Retinal pigment epithelial cell (primary cell): Measurements from ENCODE around the gene SEPTIN7.
"Not testable (repeated sequence)": the region's sequence is repeated elsewhere in the genome, so short reads cannot be mapped to it uniquely, and the experiment has no call there.

Experiments used
- DNase-seq: peaks from one replicate; pipeline ENCODE4 v3.0.0-alpha.2; 2010; ENCODE audit warnings: low read depth
- H3K4me3 ChIP-seq: 2 replicates; pipeline ENCODE4 v1.5.1; 2011; ENCODE audit warnings: mild to moderate bottlenecking, low read length, control low read depth, moderate library complexity
- TF ChIP-seq, protein P1 (sequence below): conservative IDR thresholded peaks from 2 replicates; pipeline ENCODE4 v1.5.1; 2011; ENCODE audit warnings: low read depth, low read length, control low read depth, inconsistent platforms

Gene SEPTIN7

DNA sequence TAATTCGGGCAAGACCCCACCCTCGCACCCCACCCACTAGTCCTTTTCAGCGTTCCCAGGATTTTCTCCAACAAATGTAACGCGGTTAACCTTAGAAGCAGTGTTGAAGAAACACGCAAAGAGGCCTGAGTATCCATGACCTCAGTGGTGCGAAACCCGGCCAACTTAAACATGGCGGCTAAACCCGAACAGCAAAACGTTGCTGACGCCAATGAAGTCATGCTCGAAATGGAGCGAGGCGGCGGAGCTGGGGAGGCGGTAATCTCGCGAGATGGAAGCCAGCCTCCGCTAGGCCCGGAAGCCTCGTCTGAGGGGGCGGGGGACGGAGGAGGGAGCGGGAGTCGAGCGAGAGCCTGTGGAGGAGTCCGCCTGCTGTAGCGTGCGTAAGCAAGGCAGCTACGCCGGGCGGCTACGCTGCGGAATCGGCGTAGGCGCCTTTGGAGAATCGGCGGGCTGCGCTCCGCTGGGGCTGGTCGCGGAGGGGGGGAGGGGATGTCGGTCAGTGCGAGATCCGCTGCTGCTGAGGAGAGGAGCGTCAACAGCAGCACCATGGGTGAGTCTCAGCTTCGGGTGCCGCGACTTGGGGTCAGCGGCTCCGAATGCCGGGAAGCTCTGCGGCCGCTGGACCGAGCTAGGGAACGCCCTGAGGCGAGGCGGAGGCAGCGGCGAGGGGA, at the start of gene SEPTIN7:
TSS of gene SEPTIN7 (plus strand) at position 340 of the 674 bp plus-strand sequence. CDS start at position 493, 153 bp downstream.
- peak; percentile 94 for DNase-seq
- H3K4me3 ChIP-seq: peak within 1 kb of the TSS; percentile 88
- TF ChIP-seq, protein P1, sequence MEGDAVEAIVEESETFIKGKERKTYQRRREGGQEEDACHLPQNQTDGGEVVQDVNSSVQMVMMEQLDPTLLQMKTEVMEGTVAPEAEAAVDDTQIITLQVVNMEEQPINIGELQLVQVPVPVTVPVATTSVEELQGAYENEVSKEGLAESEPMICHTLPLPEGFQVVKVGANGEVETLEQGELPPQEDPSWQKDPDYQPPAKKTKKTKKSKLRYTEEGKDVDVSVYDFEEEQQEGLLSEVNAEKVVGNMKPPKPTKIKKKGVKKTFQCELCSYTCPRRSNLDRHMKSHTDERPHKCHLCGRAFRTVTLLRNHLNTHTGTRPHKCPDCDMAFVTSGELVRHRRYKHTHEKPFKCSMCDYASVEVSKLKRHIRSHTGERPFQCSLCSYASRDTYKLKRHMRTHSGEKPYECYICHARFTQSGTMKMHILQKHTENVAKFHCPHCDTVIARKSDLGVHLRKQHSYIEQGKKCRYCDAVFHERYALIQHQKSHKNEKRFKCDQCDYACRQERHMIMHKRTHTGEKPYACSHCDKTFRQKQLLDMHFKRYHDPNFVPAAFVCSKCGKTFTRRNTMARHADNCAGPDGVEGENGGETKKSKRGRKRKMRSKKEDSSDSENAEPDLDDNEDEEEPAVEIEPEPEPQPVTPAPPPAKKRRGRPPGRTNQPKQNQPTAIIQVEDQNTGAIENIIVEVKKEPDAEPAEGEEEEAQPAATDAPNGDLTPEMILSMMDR: no peak

DNA sequence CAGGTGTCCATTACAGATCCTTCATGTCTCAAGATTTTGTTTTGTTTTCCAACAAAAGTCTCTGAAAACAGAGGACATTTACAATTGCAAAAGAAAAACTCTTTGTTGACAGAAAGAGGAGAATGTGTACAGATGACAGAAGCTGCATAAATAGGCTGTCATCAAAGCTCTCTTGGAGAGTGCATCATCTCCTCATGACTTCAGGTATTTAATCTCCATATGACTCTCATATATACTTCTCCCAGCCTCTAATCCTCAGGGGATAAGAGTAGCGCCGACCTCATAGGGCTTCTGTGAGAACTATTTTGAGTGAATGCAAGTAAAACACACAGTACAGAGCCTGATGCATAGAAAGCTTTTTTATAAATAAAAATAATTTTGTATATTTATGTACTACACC, 48.1 kb upstream of the SEPTIN7 start:
- DNase-seq: no peak
- no peak overlapping the region for H3K4me3 ChIP-seq
- TF ChIP-seq, protein P1: no peak

DNA sequence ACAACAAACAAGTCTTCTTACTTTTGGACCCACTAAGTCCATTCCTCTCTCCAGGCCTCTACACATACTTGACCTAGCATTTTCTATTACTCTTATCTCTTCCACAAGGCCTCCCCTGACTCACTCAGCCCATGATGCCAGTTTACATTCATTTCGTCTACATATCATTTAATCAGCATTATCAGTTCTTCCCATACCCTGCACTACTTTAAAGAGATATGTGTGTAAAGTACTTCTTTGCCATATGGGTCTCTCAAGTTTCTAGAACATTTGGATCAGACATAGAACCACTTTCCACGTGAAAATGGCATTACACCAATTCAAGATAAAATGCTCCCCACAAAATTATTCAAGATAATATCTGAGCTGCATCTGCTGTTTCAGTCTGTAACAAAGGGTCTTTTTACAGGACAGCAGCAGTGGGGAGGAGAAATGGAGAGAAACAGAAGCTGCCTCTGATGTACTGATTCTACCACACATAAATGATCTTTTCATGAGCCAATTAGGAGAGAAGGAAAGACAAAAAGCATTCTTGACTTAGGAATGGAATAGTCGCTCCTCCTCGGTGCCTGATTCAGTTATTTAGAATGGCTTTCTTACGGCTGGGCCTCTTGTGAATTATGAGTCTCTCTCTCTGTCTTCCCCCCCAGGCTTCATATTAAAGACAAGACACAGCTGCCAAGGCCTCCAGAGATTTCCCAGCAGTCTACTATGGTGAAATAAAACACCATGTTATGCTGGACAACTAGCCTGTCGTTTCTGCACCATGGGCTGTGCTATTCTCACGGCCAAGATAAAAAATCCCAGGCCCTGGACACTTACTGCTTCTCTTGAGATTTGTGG, 46.9 kb upstream of the SEPTIN7 start:
- TF ChIP-seq, protein P1: no peak
- DNase-seq: no peak
- H3K4me3 ChIP-seq: no peak overlapping the region

DNA sequence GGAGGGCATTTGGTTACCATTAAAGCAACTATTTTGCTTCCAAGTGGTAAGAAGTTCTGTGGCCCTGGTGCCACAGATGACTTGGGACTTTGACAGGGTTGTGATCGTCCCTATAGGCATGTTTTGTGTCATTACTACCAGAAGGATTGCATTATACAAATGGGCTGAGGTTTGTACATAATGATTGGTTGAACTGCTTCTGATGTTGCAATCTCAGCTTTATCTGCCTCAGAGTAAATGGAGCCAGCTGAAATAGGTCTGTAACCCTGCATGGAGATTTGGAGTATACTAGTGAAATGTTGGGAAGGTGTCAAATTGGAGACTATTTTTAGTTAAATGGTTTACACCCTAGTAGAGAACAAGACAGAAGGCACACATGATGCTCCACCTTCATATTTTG, 46.1 kb upstream of the SEPTIN7 start:
- TF ChIP-seq, protein P1: no peak
- H3K4me3 ChIP-seq: no peak overlapping the region
- DNase-seq: no peak

DNA sequence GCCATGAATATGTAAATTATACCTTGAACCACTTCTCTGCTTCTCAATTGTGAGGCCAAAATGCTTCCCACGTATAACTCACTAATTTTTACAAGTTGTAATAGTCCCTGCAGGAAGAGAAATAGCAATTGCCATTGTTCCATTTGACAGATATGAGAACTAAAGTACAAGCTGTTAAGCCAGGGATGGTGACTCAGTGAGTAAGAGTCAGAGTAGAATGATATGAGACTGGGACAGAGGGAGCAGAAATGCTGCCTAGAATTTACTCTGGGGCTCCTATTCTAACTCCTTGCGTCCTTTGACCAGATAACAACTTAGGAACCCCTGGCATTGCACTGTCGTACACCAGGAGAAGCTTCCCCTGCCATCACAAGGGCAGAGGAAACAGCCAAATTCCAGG, 45.1 kb upstream of the SEPTIN7 start:
- no peak for DNase-seq
- TF ChIP-seq, protein P1: no peak
- no peak overlapping the region for H3K4me3 ChIP-seq

DNA sequence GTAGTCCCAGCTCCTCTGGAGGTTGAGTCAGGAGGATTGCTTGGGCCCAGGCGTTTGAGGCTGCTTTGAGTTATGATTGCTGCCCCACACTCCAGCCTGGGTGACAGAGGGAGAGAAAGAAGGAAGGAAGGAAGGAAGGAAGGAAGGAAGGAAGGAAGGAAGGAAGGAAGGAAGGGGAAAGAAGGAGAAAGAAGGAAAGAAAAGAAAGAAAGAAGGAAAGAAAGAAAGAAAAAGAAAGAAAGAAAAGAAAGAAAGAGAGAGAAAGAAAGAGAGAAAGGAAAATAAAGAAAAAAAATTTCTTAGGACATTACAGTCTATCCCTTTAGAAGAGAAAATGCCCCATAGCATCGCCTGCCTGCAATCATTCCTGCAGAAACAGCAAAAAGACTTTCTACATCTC, 44.4 kb upstream of the SEPTIN7 start:
- not testable (repeated sequence) for DNase-seq, H3K4me3 ChIP-seq

DNA sequence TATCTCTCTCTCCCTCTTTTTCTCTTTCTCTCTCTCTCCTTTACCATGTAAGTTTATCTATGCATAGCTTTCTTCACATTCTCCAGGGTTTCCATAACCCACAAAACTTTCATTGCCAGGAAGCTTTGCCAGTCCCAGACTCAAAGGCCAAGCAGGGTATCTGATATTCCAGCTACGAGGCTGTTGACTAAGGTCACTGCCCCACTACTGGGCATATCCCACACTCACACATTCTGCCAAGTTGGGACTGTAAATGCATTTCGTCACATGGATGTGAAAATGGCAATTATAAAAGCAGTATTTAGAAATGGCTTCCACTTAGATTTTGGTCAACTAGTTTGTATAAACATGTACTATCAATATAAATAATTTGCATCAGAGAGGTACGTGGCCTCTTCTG, 43.3 kb upstream of the SEPTIN7 start:
- no peak for DNase-seq
- no peak overlapping the region for H3K4me3 ChIP-seq
- TF ChIP-seq, protein P1: no peak
